ENCODE results near the gene RNU7-1.
A peak's percentile ranks its signal among the peaks of the same experiment; 100 is the strongest.

RNU7-1 gene

DNA sequence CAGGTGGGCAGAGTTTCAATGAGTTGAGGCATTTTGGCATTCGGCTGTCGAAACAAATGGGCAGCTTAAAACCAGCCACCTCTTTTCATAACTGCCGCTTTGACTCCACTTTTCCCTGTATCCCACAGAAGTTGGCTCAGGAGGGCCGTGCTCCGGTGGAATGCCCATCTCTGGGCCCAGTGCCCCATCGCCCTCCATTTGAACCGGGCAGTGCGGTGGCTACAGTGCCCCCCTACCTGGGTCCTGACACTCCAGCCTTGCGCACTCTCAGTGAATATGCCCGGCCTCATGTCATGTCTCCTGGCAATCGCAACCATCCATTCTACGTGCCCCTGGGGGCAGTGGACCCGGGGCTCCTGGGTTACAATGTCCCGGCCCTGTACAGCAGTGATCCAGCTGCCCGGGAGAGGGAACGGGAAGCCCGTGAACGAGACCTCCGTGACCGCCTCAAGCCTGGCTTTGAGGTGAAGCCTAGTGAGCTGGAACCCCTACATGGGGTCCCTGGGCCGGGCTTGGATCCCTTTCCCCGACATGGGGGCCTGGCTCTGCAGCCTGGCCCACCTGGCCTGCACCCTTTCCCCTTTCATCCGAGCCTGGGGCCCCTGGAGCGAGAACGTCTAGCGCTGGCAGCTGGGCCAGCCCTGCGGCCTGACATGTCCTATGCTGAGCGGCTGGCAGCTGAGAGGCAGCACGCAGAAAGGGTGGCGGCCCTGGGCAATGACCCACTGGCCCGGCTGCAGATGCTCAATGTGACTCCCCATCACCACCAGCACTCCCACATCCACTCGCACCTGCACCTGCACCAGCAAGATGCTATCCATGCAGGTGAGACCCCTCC, 5.0 kb upstream of the RNU7-1 start:
- DNase-seq: no peak

DNA sequence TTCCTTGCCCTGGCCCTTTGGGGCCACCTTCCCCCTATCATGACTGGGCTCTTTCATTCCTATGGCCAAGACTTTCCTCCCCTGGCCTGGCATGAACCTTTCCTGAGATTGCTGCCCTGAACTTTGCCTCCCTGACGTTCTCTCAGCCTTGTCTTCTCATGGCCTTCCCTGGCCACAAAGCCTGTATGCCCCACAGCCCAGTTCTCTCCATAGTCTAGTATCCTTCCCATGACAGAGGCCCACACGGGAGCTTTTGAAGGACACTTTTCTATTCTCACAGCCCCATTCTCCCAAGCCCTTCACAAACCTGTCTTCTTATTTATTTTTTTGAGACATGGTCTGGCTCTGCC, 4.5 kb upstream of the RNU7-1 start:
- DNase-seq: no peak

DNA sequence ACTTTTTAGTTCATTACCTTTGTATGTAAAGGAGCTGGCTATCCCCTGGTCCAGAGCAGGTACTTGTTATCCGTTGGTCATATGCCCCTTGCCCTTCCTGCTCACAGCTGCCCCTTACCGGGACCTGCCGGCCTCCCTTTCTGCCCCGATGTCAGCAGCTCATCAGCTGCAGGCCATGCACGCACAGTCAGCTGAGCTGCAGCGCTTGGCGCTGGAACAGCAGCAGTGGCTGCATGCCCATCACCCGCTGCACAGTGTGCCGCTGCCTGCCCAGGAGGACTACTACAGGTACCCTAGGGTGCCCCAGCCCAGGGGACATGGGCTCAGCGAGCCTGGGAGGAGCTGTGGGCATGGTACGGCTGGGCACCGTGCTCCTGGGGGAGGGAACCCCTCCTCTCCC, 2.3 kb upstream of the RNU7-1 start:
- no peak for DNase-seq

DNA sequence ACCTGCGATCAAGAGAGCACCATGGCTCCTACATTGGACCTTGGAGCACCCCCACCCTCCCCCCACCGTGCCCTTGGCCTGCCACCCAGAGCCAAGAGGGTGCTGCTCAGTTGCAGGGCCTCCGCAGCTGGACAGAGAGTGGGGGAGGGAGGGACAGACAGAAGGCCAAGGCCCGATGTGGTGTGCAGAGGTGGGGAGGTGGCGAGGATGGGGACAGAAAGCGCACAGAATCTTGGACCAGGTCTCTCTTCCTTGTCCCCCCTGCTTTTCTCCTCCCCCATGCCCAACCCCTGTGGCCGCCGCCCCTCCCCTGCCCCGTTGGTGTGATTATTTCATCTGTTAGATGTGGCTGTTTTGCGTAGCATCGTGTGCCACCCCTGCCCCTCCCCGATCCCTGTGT, 1.8 kb upstream of the RNU7-1 start:
- DNase-seq: no peak

DNA sequence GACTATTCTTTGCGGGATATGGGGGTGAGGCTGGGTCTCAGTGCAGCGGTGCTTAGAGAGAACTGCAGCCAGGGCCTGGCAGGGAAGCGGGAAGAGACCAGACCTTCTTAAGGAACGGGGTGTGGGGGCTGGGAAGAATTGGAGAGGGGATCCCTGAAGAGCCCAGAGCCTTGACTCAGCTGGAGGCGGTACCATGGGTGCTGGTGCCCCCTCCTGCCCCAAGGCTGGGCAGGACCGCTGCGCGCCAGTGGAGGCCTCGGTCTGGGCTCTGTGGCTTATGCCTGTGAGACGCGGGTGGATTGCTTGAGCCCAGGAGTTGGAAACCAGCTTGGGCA, 1.3 kb upstream of the RNU7-1 start:
- DNase-seq: no peak

DNA sequence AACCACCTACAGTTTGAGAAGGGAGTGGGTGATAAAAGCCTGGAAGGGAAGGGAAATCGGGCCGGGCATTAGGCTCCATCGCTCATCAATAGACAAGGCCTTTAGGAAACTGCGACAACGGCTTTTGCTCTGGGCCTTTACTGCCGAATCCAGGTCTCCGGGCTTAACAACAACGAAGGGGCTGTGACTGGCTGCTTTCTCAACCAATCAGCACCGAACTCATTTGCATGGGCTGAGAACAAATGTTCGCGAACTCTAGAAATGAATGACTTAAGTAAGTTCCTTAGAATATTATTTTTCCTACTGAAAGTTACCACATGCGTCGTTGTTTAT, 261 bp upstream of the RNU7-1 start:
- peak; percentile 100 for DNase-seq

DNA sequence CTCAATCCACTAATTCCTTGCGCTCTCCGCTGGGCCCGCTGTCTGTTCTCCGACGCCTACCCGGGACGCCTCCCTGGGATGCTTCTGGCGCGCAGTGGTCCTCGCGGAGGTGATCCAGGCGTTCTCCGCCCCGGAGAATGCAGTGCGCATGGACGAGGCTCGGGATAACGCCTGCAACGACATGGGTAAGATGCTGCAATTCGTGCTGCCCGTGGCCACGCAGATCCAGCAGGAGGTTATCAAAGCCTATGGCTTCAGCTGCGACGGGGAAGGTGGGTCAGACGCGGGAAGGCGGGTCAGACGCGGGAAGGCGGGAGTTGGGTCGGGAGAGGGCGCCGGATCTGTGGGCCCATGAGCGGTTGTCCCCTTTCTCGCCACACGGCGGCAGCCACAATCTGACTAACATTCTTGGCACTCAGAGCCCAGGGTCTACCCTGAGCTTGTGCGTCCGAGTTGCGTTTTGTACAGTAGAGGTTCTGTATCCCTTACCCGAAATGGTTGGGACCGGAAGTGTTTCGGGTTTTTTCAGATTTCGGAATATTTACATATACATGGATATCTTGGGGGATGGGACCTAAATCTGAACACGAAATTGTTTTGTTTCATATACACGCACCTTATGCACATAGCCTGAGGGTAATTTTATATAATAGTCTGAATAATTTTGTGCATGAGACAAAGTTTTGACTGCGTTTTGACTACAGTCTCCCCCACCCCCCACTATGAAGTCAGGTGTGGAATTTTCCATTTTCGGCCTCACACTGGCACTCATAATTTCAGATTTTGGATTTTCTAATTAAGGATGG, 968 bp downstream of the RNU7-1 start:
- DNase-seq: peak; percentile 100

DNA sequence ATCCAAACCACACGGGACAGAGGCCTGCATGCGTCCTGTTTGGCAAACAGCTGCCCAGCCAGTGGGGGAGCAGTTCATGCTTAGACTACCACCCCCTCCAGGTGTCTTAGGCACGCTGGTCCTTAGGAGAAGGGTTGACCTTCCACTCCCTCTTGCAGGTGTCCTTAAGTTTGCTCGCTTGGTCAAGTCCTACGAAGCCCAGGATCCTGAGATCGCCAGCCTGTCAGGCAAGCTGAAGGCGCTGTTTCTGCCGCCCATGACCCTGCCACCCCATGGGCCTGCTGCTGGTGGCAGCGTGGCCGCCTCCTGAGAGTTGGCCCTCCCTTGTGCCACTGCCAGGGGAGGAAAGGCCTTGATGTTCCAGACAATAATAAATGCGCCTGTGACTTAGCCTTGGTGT, 2.0 kb downstream of the RNU7-1 start:
- DNase-seq: no peak

DNA sequence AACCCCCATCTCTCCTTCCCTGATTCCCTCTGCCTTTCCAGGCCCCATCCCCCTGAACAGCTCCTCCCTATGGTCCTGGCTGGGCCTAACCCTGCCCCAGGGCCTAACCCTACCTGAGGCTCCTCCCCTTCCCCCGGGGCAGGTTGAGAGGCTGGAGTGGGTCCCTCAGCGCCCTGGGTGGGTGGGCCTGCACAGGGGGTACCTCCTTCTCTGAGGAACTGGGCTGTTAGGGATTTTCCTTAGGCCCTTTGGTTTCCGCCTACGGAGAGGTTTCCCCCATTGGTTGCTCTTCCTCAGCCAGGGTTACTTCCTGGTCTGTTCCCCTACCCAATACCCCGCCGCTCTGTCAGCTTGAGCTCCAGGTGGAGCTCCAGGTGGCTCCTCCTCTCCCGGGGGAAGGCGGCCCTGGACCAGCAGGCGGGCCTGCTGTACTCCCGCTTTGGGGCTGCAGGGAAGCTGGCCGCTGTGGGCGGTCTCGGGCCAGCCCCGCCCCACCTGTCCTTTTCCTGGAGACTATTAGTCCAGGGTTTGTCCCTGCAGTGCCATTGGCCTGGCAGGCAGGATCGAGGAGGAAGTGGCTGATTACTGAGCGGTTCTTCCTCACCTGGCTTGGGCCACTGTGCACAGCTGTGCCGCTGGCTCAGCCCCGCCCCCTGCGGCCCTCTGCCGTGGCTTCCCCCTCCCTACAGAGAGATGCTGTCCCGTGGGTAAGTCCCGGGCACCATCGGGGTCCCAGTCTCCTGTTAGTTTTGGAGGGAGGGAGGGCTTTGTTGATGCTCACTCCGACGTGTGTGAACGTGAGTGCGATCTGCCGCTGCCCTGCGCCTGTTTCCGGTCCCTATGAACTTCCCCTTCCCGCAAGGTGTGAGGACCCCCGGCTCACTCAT, 2.7 kb downstream of the RNU7-1 start:
- peak; percentile 100 for DNase-seq

DNA sequence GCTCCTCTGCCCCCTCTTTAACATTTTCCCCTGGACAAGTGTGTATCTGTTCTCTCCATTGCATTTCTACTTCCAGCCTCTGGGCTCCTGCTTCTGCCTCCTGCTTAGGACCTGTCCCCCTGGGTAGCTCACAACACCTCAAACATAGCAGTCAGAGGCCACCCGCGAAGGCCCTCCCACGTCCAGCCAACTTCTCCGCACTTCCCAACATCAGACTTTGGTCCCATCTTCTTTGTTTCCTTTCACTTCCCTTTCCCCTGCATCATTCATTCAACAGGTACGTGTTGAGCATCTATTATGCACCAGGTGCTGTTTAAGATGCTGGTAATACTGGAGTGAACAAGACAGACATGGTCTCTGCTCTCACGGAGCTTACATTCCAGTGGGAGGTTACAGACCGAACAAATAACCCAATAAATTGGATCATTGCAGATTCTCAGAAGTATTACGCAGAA, 3.3 kb downstream of the RNU7-1 start:
- no peak for DNase-seq

DNA sequence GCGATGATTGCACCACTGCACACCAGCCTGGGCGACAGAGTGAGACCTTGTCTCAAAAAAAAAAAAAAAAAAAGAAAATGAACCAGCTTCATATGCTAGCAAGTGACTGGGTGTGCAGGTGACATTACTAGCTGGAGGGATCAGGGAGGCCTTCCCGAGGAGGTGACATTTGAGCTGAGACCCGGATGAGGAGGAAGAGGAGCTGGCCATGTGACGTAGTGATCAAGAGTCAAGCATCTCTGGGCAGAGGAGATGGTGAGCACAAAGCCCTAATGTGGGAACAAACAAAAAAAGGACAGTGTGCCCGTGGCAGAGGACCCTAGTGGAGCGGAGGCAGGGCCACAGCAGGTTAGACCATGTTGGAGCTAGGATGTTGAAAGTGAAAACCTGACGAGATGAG, 4.0 kb downstream of the RNU7-1 start:
- no peak for DNase-seq

DNA sequence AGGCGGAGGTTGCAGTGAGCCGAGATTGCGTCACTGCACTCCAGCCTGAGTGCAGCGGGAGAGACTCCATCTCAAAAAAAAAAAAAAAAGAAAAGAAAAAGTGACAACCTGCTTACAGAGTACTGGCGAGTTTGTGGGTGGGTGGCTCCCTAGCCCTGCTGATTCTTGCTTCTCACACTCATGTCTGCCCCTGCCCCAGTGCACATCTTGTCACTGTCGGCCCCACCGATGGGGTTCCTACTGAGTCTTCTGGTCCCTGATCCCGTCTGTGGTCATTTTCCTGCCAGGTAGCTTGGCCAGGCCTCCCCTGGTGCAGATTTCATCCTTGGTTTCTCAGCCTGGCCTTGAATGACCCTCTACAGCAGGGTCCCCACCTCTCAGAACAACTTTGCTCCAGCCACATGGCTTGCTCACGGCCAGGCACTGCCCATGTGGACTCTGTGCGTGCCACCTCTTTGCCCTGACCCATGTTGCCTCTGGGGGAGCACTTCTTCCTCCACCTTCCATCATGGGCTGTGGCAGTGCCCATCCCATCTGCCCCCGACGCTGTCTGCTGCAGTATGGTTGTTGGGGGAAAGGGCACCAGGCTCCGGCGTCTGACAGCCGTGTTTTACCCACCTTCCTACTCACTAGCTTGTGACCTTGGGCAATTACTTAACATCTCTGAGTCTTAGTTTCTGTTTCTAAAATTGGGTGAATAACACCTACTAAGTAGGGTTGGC, 5.4 kb downstream of the RNU7-1 start:
- DNase-seq: no peak

DNA sequence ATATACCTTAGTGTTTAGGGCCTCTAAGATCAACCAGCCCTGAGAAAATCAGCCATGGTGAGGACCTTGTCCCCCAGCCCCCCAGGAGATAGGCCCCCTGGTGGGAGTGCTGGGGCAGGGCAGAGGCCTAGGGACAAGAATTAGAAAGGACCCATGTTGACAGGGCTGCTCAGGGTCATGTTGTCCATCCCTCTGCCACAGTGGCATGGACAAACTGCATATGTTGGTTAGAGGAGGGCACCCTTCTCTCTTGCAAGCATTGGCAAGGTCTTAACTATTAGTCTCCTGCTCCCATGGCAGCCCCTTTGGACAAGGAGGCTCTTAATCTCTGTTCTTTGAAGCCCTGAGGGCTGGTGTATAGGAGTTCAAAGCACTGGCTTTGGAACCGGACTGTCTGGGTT, 6.8 kb downstream of the RNU7-1 start:
- DNase-seq: no peak

DNA sequence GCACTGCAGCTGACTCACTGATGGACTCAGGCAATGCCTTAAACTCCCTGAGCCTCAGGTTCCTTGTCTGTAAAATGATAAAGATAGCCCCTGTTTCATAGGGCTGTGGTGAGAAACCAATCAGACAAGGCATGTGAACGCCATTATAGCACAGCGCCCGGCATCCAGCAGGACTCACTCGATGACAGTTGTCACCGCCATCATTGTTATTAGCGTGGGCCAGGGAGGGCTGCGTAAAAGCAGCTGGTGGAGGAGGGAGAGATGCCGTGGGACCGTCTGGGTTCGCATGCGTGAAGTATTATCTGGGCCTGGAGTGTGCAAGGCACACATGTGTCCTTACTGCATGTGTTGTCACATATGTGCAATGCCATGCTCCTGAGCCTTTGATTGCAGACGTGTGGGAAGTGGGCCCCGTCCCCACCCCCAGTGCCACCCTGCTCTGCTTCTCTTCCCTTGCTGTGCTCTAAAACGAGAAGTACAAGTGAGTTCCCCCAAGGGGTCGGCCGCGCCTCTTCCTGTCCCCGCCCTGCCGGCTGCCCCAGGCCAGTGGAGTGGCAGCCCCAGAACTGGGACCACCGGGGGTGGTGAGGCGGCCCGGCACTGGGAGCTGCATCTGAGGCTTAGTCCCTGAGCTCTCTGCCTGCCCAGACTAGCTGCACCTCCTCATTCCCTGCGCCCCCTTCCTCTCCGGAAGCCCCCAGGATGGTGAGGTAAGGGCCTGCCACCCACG, 7.4 kb downstream of the RNU7-1 start, which contains the start of gene PTPN6:
TSS of gene PTPN6 (plus strand) at position 546 of the 730 bp plus-strand sequence. CDS start at position 703, 157 bp downstream.
- no peak for DNase-seq

DNA sequence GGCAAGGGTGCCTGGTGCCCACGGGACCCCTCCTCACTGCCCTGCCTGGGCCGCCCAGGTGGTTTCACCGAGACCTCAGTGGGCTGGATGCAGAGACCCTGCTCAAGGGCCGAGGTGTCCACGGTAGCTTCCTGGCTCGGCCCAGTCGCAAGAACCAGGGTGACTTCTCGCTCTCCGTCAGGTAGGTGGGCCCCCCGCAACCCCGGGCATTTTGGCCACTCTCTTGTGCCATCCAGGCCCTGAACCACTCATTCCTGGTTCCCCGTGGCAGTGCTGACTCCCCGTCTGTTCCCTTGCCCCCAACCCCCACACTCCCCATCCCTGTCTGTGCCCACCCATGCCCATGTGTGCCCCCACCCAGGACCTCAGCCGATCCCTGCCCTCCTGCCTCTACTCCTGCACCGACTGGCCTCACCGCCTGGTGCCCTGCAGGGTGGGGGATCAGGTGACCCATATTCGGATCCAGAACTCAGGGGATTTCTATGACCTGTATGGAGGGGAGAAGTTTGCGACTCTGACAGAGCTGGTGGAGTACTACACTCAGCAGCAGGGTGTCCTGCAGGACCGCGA, 8.0 kb downstream of the RNU7-1 start:
- no peak for DNase-seq

DNA sequence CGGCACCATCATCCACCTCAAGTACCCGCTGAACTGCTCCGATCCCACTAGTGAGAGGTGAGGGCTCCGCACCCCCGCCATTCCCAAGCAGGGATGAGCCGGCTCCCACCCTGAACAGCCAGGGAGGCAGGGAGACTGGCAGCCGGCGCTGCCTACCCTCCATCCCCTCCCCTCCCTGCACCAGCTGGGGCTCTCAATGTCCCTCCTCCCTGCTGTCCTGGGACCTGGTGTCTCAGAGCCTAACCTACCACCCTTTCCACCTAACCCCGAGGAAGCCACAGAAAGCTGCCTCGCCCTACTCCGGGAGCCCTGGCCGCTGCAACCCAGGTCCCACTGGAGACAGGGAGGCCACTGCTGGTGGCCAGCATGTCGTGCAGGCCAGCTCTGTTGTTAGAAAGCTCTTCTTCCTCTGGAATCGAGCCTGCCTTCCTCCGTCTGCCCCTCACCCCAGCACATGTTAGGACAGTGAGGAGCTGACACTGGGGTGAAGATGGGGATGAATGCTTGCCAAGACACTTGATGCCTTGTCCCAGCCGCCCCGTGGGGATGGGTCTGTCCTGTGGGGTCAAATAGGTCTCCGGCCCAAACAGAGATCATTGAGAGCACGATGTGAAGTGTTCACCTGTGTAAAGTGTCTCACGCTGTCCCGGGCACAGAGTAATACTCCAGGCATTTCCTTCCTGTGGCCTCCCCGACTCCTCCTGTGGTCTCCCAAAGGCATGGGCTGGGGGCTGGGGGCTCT, 8.7 kb downstream of the RNU7-1 start:
- no peak for DNase-seq

DNA sequence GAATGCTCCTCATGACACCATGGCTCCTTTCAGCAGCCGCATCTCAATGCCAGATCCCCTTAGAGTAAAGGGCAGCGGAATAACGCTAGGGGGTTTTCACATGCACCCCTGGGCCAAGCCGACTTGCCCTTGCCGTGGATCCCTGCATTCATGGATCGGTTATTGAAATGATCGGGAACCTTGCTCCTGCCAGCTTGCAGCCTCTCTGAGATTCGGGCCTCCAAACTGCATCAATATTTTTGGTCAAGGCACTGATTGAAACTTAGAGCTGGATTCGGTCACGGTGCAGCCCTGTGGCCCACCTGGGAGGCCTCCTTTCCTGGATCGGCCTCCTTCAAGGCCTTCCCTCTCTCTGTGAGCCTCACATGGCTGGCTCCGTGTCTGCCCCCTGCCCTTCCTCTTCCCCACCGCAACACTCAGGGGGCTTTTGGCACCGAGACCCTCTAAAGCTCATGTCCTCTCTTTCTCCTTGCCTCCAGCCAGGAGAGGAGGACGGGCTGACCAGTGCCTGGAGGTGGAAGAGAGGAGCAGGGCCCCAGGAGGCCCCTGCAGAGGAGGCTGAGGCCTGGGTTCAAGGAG, 9.3 kb downstream of the RNU7-1 start:
- DNase-seq: no peak

DNA sequence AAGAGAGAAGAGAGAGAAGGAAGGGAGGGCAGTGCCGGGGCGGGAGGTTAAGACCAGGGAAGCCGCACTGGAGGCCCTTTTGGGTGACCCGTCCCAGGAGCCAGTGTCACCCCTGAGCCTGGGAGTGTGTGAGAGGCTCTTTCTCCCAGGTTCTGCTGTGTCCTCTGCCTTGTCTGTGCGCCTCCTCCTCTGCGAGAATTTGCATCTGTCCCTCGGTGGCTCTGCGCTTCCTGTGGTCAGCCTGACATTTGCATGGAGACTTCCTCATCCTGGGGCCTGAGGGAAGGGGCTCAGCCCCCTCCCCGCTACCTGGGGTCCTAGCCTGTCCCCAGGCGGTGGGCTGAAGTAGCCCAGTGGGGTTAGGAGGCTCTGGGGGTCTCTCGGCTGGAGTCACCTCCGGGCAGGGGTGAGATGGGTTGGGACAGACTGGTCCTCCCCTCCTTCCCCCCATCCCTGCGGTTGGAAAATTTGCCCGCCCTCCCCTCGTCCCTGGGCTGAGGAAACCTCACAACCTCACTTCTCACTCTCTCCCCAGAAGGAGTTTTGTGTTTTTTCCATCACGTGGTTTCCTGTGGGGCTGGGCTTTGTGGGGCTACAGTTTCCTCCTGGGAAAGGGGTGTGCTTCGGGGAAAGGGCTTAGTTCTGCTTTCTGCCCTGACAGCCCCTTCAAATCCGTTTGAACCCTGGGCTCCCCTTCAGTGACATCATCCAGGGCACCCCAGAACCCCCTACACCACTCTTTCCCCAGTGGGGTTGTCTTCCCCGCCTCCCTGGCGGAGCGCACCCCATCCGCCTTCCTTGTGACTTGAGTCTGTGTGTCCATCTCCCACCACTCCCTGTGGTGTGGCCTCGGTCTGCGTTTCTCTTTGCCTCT, 10.1 kb downstream of the RNU7-1 start:
- no peak for DNase-seq

DNA sequence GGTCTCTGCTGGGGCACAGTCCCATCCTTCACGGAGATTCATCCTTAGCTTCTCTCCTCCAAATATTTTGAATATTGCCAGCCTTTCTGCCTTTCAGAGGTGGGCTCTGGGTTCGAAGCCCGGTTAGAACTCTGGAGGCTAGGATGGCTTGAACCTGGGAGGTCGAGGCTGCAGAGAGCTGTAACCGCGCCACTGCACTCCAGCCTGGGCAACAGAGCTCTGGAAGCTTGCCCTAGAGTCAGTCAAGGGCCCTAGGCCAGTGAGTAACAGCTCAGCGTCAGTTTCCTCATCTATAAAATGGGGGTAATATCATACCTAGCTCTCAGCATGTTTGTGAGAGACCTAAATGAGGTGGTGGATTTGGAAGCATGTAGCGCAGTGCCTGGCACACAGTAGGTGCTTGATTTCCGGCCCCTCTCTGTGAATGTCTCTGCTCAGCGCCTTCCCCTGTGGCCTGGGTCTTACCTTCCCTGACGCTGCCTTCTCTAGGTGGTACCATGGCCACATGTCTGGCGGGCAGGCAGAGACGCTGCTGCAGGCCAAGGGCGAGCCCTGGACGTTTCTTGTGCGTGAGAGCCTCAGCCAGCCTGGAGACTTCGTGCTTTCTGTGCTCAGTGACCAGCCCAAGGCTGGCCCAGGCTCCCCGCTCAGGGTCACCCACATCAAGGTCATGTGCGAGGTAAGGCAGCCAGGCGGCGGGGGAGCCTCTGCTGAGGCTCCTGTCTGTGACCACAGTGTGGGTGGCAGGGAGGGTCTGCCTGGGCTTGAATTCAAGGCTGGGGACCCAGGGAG, 10.9 kb downstream of the RNU7-1 start:
- no peak for DNase-seq

All from NCI-H2171 treated with DMSO at 0.1 percent for 48 hours (cell line).